Measurements from ENCODE around the gene IL17B.

The IL17B gene

GRCh38 chr5:149367249-149367971 lies 11.7 kb downstream of the IL17B start:
- DNase-seq, result peak; percentile 71
- peak overlapping the region; percentile 66 for H3K4me2 ChIP-seq (ENCODE audit: low read depth, low read length)
- no peaks in the 10 kb centered on the region for H3K36me3 ChIP-seq (replicated peaks; ENCODE audit: insufficient read depth, low read length)

GRCh38 chr5:149366169-149366729 lies 12.8 kb downstream of the IL17B start:
- H3K4me3 ChIP-seq (ENCODE audit: low read length), result no peak overlapping the region
- H2AFZ ChIP-seq (ENCODE audit: low read length), result no peak overlapping the region
- no peaks in the 10 kb centered on the region for H3K9me3 ChIP-seq (replicated peaks; ENCODE audit: insufficient read depth, low read length)
- no peak overlapping the region for H3K27ac ChIP-seq (ENCODE audit: low read length)
- no peaks in the 10 kb centered on the region for H3K36me3 ChIP-seq (replicated peaks; ENCODE audit: insufficient read depth, low read length)
- H3K4me2 ChIP-seq (ENCODE audit: low read depth, low read length), result no peak overlapping the region
- H4K20me1 ChIP-seq (ENCODE audit: insufficient read depth, low read length), result no peaks in the 10 kb centered on the region
- H3K9ac ChIP-seq (ENCODE audit: low read length), result no peak overlapping the region
- H3K9me2 ChIP-seq (replicated peaks; ENCODE audit: insufficient read depth, low read length), result no peaks in the 10 kb centered on the region
- TF ChIP-seq CTCF (IDR thresholded peaks at IDR 0.05; ENCODE audit: low read length) (no peak), EZH2phosphoT487 (IDR thresholded peaks at IDR 0.05; ENCODE audit: low read length) (no peak)
- peaks cover 39% of the 10 kb centered on the region for H3K4me1 ChIP-seq (ENCODE audit: low read length)
- H3F3A ChIP-seq (ENCODE audit: insufficient read depth, low read length), result peaks cover 11% of the 10 kb centered on the region
- no peaks in the 10 kb centered on the region for H3K27me3 ChIP-seq (replicated peaks; ENCODE audit: insufficient read depth, low read length)
- no peaks in the 10 kb centered on the region for H3K79me2 ChIP-seq (ENCODE audit: low read length)
- DNase-seq, result no peak

More at GRCh38 chr5:149367249-149367971, 11.7 kb downstream of the IL17B start:
- Histone ChIP-seq H3F3A (ENCODE audit: insufficient read depth, low read length) (peaks cover 2% of the 10 kb centered on the region), H3K4me1 (ENCODE audit: low read length) (peaks cover 31% of the 10 kb centered on the region), H4K20me1 (ENCODE audit: insufficient read depth, low read length) (no peaks in the 10 kb centered on the region), H3K27me3 (replicated peaks; ENCODE audit: insufficient read depth, low read length) (no peaks in the 10 kb centered on the region), H3K9ac (ENCODE audit: low read length) (peak overlapping the region; percentile 20; the same call in 1 of the 2 replicates), H3K9me2 (replicated peaks; ENCODE audit: insufficient read depth, low read length) (no peaks in the 10 kb centered on the region), H3K4me3 (ENCODE audit: low read length) (no peak overlapping the region), H3K27ac (ENCODE audit: low read length) (peak overlapping the region; percentile 36; the same call in 1 of the 2 replicates), H2AFZ (ENCODE audit: low read length) (peak overlapping the region; percentile 65), H3K9me3 (replicated peaks; ENCODE audit: insufficient read depth, low read length) (no peaks in the 10 kb centered on the region), H3K79me2 (ENCODE audit: low read length) (no peaks in the 10 kb centered on the region)
- TF ChIP-seq CTCF (IDR thresholded peaks at IDR 0.05; ENCODE audit: low read length), result peak; percentile 90
- no peak for TF ChIP-seq EZH2phosphoT487 (IDR thresholded peaks at IDR 0.05; ENCODE audit: low read length)

GRCh38 chr5:149365418-149365817 lies 13.7 kb downstream of the IL17B start:
- H3K36me3 ChIP-seq (replicated peaks; ENCODE audit: insufficient read depth, low read length), result no peaks in the 10 kb centered on the region
- no peak overlapping the region for H3K4me3 ChIP-seq (ENCODE audit: low read length)
- no peak overlapping the region for H3K9ac ChIP-seq (ENCODE audit: low read length)
- no peaks in the 10 kb centered on the region for H4K20me1 ChIP-seq (ENCODE audit: insufficient read depth, low read length)
- no peak for TF ChIP-seq EZH2phosphoT487 (IDR thresholded peaks at IDR 0.05; ENCODE audit: low read length)
- no peak for TF ChIP-seq EZH2 (optimal IDR thresholded peaks at IDR 0.05; ENCODE audit: low read depth, low read length)
- TF ChIP-seq CTCF (IDR thresholded peaks at IDR 0.05; ENCODE audit: low read length), result no peak
- peaks cover 19% of the 10 kb centered on the region for H3F3A ChIP-seq (ENCODE audit: insufficient read depth, low read length)
- no peaks in the 10 kb centered on the region for H3K9me2 ChIP-seq (replicated peaks; ENCODE audit: insufficient read depth, low read length)
- no peak overlapping the region for H3K4me2 ChIP-seq (ENCODE audit: low read depth, low read length)
- DNase-seq, result no peak
- no peak overlapping the region for H3K27ac ChIP-seq (ENCODE audit: low read length)
- no peak overlapping the region for H2AFZ ChIP-seq (ENCODE audit: low read length)
- H3K79me2 ChIP-seq (ENCODE audit: low read length), result no peaks in the 10 kb centered on the region
- H3K9me3 ChIP-seq (replicated peaks; ENCODE audit: insufficient read depth, low read length), result no peaks in the 10 kb centered on the region
- peaks cover 46% of the 10 kb centered on the region for H3K4me1 ChIP-seq (ENCODE audit: low read length)
- H3K27me3 ChIP-seq (replicated peaks; ENCODE audit: insufficient read depth, low read length), result no peaks in the 10 kb centered on the region
